SH-SY5Y (cell line): Measurements from ENCODE around the gene LSM6.

Source experiments
- GATA2 ChIP-seq: IDR thresholded peaks from 2 replicates; pipeline ENCODE4 v1.6.1; 2011; ENCODE audit warnings: mild to moderate bottlenecking, low read depth, low read length
- GATA3 ChIP-seq: IDR thresholded peaks from 2 replicates; pipeline ENCODE4 v1.6.1; 2011; ENCODE audit warnings: low read depth, mild to moderate bottlenecking, low read length, moderate library complexity

GRCh38 chr4:146210890-146211289 lies 35.4 kb downstream of the LSM6 start:
- TF ChIP-seq GATA3 (no peak), GATA2 (no peak)
